Pancreas (tissue), 10 donors: Measurements from ENCODE around the gene ANGPTL2. TPM values are rescaled to one million over a fixed set of nuclear protein-coding genes. Genes with fewer than 3 reads are reported as not detected.
A peak's percentile ranks its signal among the peaks of the same experiment; 100 is the strongest.

Source experiments
- ATAC-seq, 4 donors: fragments of 200-7000 bp; cut with Tn5 transposase; one replicate each; pipeline versions ENCODE4 v1.8.0 to v1.9.1; 2020; ENCODE audit warnings: mild to moderate bottlenecking in 4 of 4, moderate library complexity in 4 of 4
- DNase-seq, 6 donors: peaks; one replicate each; pipeline ENCODE4 v3.0.0-alpha.2; 2020
- FAIRE-seq: peaks from 2 replicates; lab custom pipeline; 2012; peaks lifted over from hg19 to GRCh38; lab: Jason Lieb, UNC
- H3K27ac ChIP-seq, 4 donors: fragments of 200-600 bp; sonication (generic); 1 replicate in 3 of 4; 2 replicates in 1 of 4; pipeline versions ENCODE4 v1.5.0 to v1.8.0; 2020
- H3K27me3 ChIP-seq, 4 donors: fragments of 200-600 bp; one replicate each; pipeline ENCODE4 v1.8.0; 2021
- H3K36me3 ChIP-seq, 3 donors: fragments of 200-600 bp; sonication (generic) in 1 of 3; one replicate each; pipeline versions ENCODE4 v1.5.0 to v1.8.0; 2020 to 2021
- H3K4me1 ChIP-seq, 3 donors: fragments of 200-600 bp; one replicate each; pipeline ENCODE4 v1.8.0; 2021
- H3K4me3 ChIP-seq, 4 donors: fragments of 200-600 bp; sonication (generic) in 2 of 4; one replicate each; pipeline versions ENCODE4 v1.5.0 to v1.8.0; 2020 to 2021
- H3K9me3 ChIP-seq, 4 donors: fragments of 200-600 bp; one replicate each; pipeline ENCODE4 v1.8.0; 2021
- CTCF ChIP-seq, 4 donors: fragments of 200-600 bp; sonication (generic) in 3 of 4; IDR thresholded peaks; one replicate each; pipeline versions ENCODE4 v1.5.0 to v1.8.0; 2021; ENCODE audit warnings: antibody characterized with exemption in 4 of 4
- WGBS, 2 donors: extraction: QIAGEN DNeasy Blood & Tissue Kit; methylation state at CpG; one replicate each; pipeline ENCODE4 v1.1.7; 2013; 5-methylcytosine and 5-hydroxymethylcytosine counted together
- intact Hi-C, 3 donors: fragments of 100-400 bp; cut with DNase I; formaldehyde crosslinking; loops; one replicate each; pipeline versions ENCODE4 v1.11.1 to v1.14.2; 2022
- polyA plus RNA-seq, 2 donors: library from polyadenylated mRNA; stranded (reverse); fragments of 200-250 nt; gene quantifications; one replicate each; pipeline ENCODE4 v1.2.3, GENCODE V29; 2013
- total RNA-seq, 6 donors: library from RNA; stranded (reverse); fragmentation: NEBNext Ultra II Directional in 4 of 6; extraction: Animal tissue kit (Norgen Biotek cat#: 25700) in 4 of 6; gene quantifications; one replicate each; pipeline versions ENCODE4 v1.2.1 to v1.2.4, GENCODE V29; 2021 to 2023
- donor health status: healthy with polysubstance abuse.
- donor health status: DM: no; HTN: no; CAD: no; lungs with moderate emphysema.
- donor health status: DM: no; HTN: no; CAD: no.
- donor health status: control.
- donor health status: control.
- donor health status: Bipolar disorder and iron deficiency.
- donor health status: DM: yes; HTN: yes; CAD: no.
- donor health status: DM: no; HTN: no; CAD: no.
- donor health status: DM: no; HTN: no; CAD: no.
- donor health status: DM: yes; HTN: yes; CAD: no.

The ANGPTL2 gene
- total and polyA plus RNA-seq, 8 donors = 1.2 to 4.6 (median 2.3) TPM

- H3K27ac ChIP-seq = no peak overlapping the region
- no peak for TF ChIP-seq CTCF (IDR thresholded peaks at IDR 0.05)
- DNase-seq = peak in 1 of 6 donors; percentile 28
These were observed 17.7 kb upstream of the ANGPTL2 start for GRCh38 chr9:127140181-127140580.

GRCh38 chr9:127139775-127140174 is 17.3 kb upstream of the ANGPTL2 start:
- FAIRE-seq = no peak

More at GRCh38 chr9:127140181-127140580, 17.7 kb upstream of the ANGPTL2 start:
- WGBS, 2 donors = 92 to 98% methylated on average over 6 of the region's 6 CpGs
- H3K27me3 ChIP-seq = no peaks in the 10 kb centered on the region
- ATAC-seq = no peak
- no peak for FAIRE-seq
- no peaks in the 10 kb centered on the region for H3K36me3 ChIP-seq
- H3K4me1 ChIP-seq = peaks cover 0 to 5% (median 0%) of the 10 kb centered on the region in 3 donors
- intact Hi-C loops = no loop called here
- no peaks in the 10 kb centered on the region for H3K9me3 ChIP-seq
- H3K4me3 ChIP-seq = no peak overlapping the region

GRCh38 chr9:127139071-127139731 is 16.8 kb upstream of the ANGPTL2 start:
- ATAC-seq (no peak), DNase-seq (peak in 1 of 6 donors; percentile 18), FAIRE-seq (no peak)
- Histone ChIP-seq H3K9me3 (no peaks in the 10 kb centered on the region), H3K36me3 (no peaks in the 10 kb centered on the region), H3K4me1 (peaks cover 0 to 5% (median 0%) of the 10 kb centered on the region in 3 donors), H3K27ac (no peak overlapping the region), H3K27me3 (no peaks in the 10 kb centered on the region), H3K4me3 (no peak overlapping the region)
- no peak for TF ChIP-seq CTCF (IDR thresholded peaks at IDR 0.05)
- intact Hi-C loops = no loop called here
- 96 to 97% methylated on average over 8 of the region's 8 CpGs for WGBS, 2 donors

More at GRCh38 chr9:127139775-127140174, 17.3 kb upstream of the ANGPTL2 start:
- H3K4me1 ChIP-seq = peaks cover 0 to 5% (median 0%) of the 10 kb centered on the region in 3 donors
- ATAC-seq (no peak), DNase-seq (no peak)
- intact Hi-C loops = no loop called here
- no peak overlapping the region for H3K27ac ChIP-seq
- H3K9me3 ChIP-seq = no peaks in the 10 kb centered on the region
- H3K36me3 ChIP-seq = no peaks in the 10 kb centered on the region
- TF ChIP-seq CTCF (IDR thresholded peaks at IDR 0.05) = no peak
- WGBS, 2 donors = 94% methylated on average over 6 of the region's 6 CpGs
- no peaks in the 10 kb centered on the region for H3K27me3 ChIP-seq
- no peak overlapping the region for H3K4me3 ChIP-seq

GRCh38 chr9:127138444-127138843 is 16.0 kb upstream of the ANGPTL2 start:
- no peaks in the 10 kb centered on the region for H3K9me3 ChIP-seq
- DNase-seq (peak in 1 of 6 donors; percentile 28), ATAC-seq (no peak), FAIRE-seq (no peak)
- intact Hi-C loops = no loop called here
- H3K27me3 ChIP-seq = no peaks in the 10 kb centered on the region
- no peak for TF ChIP-seq CTCF (IDR thresholded peaks at IDR 0.05)
- no peaks in the 10 kb centered on the region for H3K36me3 ChIP-seq
- 88 to 95% methylated on average over 4 of the region's 4 CpGs for WGBS, 2 donors
- no peak overlapping the region for H3K27ac ChIP-seq
- peaks cover 0 to 5% (median 0%) of the 10 kb centered on the region in 3 donors for H3K4me1 ChIP-seq
- no peak overlapping the region for H3K4me3 ChIP-seq
